Embryonic facial prominence (tissue), 1 donor: ENCODE data around the gene CCL22.
"Not testable (repeated sequence)": the region's sequence is repeated elsewhere in the genome, so short reads cannot be mapped to it uniquely, and the experiment has no call there.

ENCODE experiments used
- DNase-seq: peaks from one replicate; pipeline ENCODE4 v3.0.0-alpha.2; 2016; ENCODE audit errors: extremely low spot score

Gene CCL22

GRCh38 chr16:57358527-57359095 lies at the start of gene CCL22:
TSS of gene CCL22 (plus strand) at chr16:57358783. CDS start at chr16:57358817, 34 bp downstream.
- DNase-seq = no peak

GRCh38 chr16:57310801-57311200 lies 47.8 kb upstream of the CCL22 start:
- no peak for DNase-seq

GRCh38 chr16:57313509-57313908 lies 45.1 kb upstream of the CCL22 start:
- no peak for DNase-seq

- no peak for DNase-seq
These were observed 44.3 kb upstream of the CCL22 start for GRCh38 chr16:57314161-57314785.

- DNase-seq = no peak
These were observed 43.2 kb upstream of the CCL22 start for GRCh38 chr16:57315416-57315815.

GRCh38 chr16:57316390-57317017 lies 42.1 kb upstream of the CCL22 start:
- no peak for DNase-seq

GRCh38 chr16:57318240-57318970 lies 40.2 kb upstream of the CCL22 start:
- DNase-seq = no peak

GRCh38 chr16:57319646-57320045 lies 38.9 kb upstream of the CCL22 start:
- no peak for DNase-seq

GRCh38 chr16:57324749-57325148 lies 33.8 kb upstream of the CCL22 start:
- DNase-seq = no peak

- no peak for DNase-seq
These were observed 33.1 kb upstream of the CCL22 start for GRCh38 chr16:57325458-57325857.

- DNase-seq = no peak
These were observed 28.8 kb upstream of the CCL22 start for GRCh38 chr16:57329718-57330327.

- no peak for DNase-seq
These were observed 27.2 kb upstream of the CCL22 start for GRCh38 chr16:57331355-57331754.

GRCh38 chr16:57333402-57333801 lies 25.2 kb upstream of the CCL22 start:
- no peak for DNase-seq

GRCh38 chr16:57335366-57335765 lies 23.2 kb upstream of the CCL22 start:
- DNase-seq = no peak

GRCh38 chr16:57341062-57341440 lies 17.5 kb upstream of the CCL22 start:
- DNase-seq = no peak

GRCh38 chr16:57341441-57342303 lies 16.9 kb upstream of the CCL22 start:
- peak; percentile 26 for DNase-seq

GRCh38 chr16:57342606-57343005 lies 16.0 kb upstream of the CCL22 start:
- DNase-seq = not testable (repeated sequence)

GRCh38 chr16:57343221-57343620 lies 15.4 kb upstream of the CCL22 start:
- no peak for DNase-seq

GRCh38 chr16:57344094-57344493 lies 14.5 kb upstream of the CCL22 start:
- not testable (repeated sequence) for DNase-seq

- DNase-seq = no peak
These were observed 13.6 kb upstream of the CCL22 start for GRCh38 chr16:57345021-57345420.

- DNase-seq = no peak
These were observed 12.8 kb upstream of the CCL22 start for GRCh38 chr16:57345666-57346204.
